HG03045 (cell line): ENCODE data around the gene ZNF320.
A peak's percentile ranks its signal among the peaks of the same experiment; 100 is the strongest.
"Not testable (repeated sequence)": the region's sequence is repeated elsewhere in the genome, so short reads cannot be mapped to it uniquely, and the experiment has no call there.

Source experiments
- ATAC-seq: cut with Tn5 transposase; IDR thresholded peaks from one replicate; pipeline ENCODE4 v1.9.1; 2021; ENCODE audit warnings: mild to moderate bottlenecking, moderate library complexity; ENCODE audit not compliant: unreplicated experiment

ZNF320 gene

GRCh38 chr19:52897138-52897935 is at the start of gene ZNF320:
Gene ZNF320, minus strand, starts transcription at chr19:52897635. Its CDS starts 7,380 bp downstream, at chr19:52890255.
- ATAC-seq, result peak; percentile 96

DNA sequence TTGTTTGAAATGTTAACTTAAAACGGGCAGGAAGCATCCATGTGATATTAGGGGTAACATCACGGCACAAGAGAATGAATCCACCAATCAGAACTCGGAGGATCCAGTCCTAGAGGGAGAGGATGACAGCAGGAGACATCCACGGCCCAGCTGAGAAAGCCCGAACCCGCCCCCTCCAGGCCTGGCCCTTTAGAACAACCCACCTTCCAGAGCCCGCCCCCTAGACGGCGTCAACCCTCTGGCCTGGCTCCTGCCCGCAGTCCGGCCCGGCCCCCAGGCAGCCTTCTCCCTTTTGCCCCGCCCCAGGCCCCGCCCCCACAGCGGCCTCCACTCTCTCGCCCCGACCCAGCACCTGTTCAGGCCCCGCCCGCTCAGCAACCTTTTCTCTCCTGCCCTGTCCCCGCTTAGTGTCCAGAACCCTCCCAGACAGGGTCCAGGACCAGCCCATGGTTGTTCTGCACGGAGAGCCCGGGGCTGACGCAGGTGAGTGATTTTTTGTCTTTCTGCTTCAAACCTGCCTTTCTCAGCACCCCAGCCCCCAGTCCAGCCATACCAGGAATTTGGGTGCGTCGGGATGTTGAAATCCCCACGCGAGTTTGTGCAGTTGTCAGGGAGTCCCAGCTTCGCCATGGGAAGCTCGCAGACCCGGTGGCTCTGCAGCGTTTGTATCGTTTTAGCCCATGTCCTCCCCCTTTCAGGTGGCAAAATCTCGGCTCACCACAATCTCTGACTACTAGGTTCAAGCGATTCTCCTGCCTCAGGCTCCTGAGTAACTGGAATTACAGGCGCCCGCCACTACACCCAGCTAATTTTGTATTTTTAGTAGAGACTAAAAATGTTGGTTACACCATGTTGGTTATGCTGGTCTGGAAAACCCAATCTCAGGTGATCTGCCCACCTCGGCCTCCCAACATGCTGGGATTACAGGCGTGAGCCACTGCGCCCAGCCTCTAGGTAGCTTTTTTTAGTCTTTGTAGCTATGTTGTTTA is 49.2 kb upstream of the ZNF320 start:
- no peak for ATAC-seq

- ATAC-seq, result no peak
Observed at GRCh38 chr19:52945652-52946321, 48.4 kb upstream of the ZNF320 start.

GRCh38 chr19:52944703-52945493 is 47.5 kb upstream of the ZNF320 start:
- ATAC-seq, result not testable (repeated sequence)

DNA sequence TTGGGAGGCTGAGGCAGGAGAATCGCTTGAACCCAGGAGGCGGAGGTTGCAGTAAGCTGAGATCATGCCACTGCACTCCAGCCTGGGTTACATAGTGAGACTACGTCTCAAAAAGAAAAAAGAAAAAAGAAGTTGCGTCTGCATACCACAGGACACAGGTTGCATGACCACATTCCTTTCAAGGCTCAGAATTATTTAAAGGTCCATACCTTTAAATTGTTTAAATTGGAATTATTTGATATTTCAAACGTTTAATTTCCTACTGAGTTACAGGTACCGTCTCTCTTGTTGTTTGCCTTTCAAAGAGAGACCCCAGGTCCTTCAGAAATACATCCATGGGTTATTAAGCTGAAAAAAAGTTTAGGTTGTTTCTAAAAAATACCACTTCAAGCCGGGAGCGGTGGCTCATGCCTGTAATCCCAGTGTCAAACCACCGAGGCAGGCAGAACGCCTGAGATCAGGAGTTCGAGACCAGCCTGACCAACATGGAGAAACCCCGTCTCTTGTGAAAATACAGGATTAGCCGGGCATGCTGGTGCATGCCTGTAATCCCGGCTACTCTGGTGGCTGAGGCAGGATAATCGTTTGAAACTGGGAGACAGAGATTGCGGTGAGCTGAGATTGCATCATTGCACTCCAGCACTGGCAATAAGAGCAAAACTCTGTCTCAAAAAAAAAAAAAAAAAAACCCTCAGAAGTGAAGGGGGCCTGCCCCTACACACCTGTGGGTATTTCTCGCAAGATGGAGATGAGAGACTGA is 46.6 kb upstream of the ZNF320 start:
- no peak for ATAC-seq

DNA sequence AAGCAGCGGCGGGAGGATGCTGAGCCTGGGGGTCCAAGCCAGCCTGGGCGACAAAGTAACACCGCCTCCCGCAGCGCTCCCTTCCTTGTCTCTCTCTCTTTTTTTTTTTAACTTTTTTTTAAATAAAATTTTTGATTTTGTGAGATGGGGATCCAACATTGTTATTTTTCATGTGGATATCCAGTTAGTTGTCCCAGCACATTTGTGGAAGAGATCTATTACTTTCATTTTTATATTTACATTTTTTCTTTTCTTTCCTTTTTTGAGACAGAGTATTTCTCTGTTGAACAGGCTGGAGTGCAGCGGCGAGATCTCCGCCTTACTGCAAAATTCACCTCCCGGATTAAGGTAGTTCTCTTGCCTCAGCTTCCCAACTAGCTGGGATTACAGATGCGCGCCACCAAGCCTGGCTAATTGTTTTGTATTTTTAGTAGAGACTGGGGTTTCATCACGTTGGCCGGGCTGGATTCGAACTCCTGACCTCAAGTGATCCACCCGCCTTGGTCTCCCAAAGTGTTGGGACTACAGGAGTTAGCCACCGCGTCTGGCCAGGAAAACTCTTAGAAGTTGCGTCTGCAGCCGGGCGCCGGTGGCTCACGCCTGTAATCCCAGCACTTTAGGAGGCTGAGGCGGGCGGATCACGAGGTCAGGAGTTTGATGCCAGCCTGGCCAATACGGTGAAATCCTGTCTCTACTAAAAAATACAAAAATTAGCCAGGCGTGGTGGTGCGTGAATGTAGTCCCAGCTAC is 45.9 kb upstream of the ZNF320 start:
- no peak for ATAC-seq

DNA sequence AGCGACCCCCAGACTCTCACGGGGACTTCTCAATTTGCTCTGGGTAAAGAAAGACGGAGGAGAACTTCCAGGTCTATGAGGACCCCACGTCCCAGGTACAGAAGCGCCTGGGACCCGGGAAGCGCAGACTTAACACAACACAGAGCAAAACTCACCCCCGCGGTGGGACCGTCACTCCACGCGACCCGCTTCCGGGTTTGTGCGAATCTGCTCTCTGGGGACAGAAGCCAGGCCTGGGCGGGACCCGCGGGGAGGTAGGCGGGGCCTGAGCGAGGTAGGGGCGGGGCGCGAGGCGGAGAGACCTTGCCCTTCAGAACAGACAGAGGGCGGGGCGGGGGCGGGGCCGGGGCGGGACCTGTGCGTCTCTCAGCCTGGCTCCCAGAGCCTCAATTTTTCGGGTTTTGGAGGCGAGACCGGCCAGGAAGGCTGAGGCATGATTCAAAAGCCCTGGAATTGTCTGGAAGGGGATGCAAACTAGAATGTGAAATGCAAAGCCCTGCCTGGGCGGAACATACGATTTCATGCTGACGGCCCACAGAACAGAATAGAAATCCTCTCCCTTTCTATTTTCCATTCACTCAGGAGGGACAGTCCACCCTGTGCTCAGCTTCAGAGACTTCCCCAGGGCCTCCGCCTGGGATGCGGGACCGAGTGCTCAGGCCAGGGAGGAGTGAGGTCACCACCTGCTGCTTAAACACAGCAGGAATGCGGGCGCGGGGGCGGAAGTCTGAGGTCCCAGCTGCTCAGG is 45.1 kb upstream of the ZNF320 start:
- ATAC-seq, result peak; percentile 92

DNA sequence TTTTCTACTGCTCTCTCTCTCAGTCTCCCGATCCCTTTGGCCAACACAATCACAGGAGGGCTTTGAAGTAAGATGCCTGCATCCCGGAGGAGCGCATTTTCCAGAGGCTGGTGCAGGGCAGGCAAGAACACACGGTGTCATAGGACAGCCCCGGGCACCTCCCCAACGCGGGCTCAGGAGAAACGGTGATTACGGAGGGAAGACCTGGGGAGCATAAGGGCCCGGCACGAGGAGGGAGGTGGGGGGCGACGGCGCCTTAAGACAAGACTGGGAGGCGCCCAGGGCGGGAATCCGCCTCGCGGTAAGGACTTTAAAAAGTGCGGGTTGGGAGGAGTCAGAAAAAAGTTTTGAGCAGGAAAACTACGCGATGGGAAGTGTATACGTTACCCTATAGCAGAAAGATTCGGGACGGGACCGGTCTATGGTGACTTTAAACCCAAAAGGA is 44.5 kb upstream of the ZNF320 start:
- ATAC-seq, result peak; percentile 24

- not testable (repeated sequence) for ATAC-seq
Observed at GRCh38 chr19:52941523-52941922, 44.1 kb upstream of the ZNF320 start.

DNA sequence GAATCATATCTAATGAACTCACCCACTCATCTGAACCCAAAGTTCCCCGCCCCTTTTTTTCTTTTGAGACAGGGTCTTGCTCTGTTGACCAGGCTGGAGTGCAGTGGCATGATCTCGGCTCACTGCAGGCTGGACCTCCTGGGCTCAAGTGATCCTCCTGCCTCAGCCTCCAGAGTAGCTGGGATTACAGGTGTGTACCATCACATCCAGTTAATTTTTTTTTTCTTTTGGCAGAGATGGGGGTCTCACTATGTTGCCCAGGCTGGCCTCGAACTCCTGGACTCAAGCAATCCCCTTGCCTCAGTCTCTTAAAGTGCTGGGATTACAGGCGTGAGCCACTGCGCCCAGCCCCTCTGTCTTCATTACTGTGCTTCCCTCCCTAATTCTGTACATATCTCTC is 43.5 kb upstream of the ZNF320 start:
- ATAC-seq, result not testable (repeated sequence)

DNA sequence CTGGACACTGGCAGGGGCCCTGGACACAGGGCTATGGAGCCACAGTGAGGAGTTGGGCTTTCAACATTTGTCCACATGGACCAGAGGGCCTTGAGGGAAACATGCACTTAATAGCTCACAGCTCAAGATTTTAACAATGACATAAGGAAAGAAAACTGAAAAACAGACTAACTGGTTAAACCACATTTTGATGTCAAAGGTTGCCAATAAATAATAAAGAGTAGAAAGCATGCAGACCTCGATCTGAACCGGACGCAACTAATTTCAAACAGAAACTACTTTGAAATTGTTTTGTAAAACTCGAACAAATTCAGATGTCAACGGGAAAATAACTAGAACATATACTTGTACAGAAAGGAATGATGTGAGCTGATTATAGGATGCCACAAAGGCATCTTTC is 41.3 kb upstream of the ZNF320 start:
- no peak for ATAC-seq

DNA sequence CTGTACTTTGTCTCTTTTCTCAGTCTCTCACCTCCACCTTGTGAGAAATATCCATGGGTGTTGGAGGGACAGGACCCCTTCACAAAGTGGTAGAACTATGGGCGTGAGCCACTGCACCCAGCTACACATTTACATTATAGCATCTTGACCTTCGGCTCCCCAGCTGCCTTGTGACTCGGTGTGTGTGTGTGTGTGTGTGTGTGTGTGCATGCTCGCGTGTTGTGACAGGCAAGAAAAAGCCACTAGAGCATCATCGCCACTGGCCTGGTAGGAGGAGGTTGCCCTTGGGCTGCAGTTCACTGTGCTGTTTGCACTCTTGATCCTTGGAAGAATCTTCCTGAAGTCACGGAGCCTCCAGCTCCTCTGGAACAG is 39.5 kb upstream of the ZNF320 start:
- ATAC-seq, result no peak

- ATAC-seq, result no peak
Observed at GRCh38 chr19:52936151-52936953, 38.9 kb upstream of the ZNF320 start.

GRCh38 chr19:52935434-52935833 is 38.0 kb upstream of the ZNF320 start:
- ATAC-seq, result no peak

GRCh38 chr19:52924641-52925040 is 27.2 kb upstream of the ZNF320 start:
- ATAC-seq, result not testable (repeated sequence)

- no peak for ATAC-seq
Observed at GRCh38 chr19:52923778-52924593, 26.6 kb upstream of the ZNF320 start.
